Smooth muscle cell (in vitro differentiated cells): Measurements from ENCODE around the gene MPP2. TPM values are rescaled to one million over a fixed set of nuclear protein-coding genes. Genes with fewer than 3 reads are reported as not detected.
A peak's percentile ranks its signal among the peaks of the same experiment; 100 is the strongest.

ENCODE experiments used
- DNase-seq: peaks from one replicate; lab custom pipeline; 2025; ENCODE audit not compliant: unreplicated experiment; lab: John Stamatoyannopoulos, UW
- H2AFZ ChIP-seq: fragments of 200-600 bp; sonication (generic); 2 replicates; pipeline ENCODE4 v1.6.0; 2016; ENCODE audit warnings: antibody characterized with exemption, low read depth, mild to moderate bottlenecking
- H3F3A ChIP-seq: fragments of 200-600 bp; sonication (generic); 2 replicates; pipeline ENCODE4 v1.6.0; 2017; ENCODE audit warnings: antibody characterized with exemption, low read depth
- H3K27ac ChIP-seq: fragments of 200-600 bp; sonication (generic); 2 replicates; pipeline ENCODE4 v1.5.1; 2016; ENCODE audit warnings: low read depth, mild to moderate bottlenecking
- H3K27me3 ChIP-seq: fragments of 200-600 bp; sonication (generic); 2 replicates; pipeline ENCODE4 v1.6.1; 2016; ENCODE audit warnings: low read depth, mild to moderate bottlenecking
- H3K36me3 ChIP-seq: fragments of 200-600 bp; sonication (generic); 2 replicates; pipeline ENCODE4 v1.5.1; 2016; ENCODE audit warnings: low read depth
- H3K4me1 ChIP-seq: fragments of 200-600 bp; sonication (generic); 2 replicates; pipeline ENCODE4 v1.5.1; 2016; ENCODE audit warnings: low read depth
- H3K4me2 ChIP-seq: fragments of 200-600 bp; sonication (generic); 2 replicates; pipeline ENCODE4 v1.6.0; 2016; ENCODE audit warnings: mild to moderate bottlenecking
- H3K4me3 ChIP-seq: fragments of 200-600 bp; sonication (generic); 2 replicates; pipeline ENCODE4 v1.5.1; 2016; ENCODE audit warnings: mild to moderate bottlenecking
- H3K79me2 ChIP-seq: fragments of 200-600 bp; sonication (generic); 2 replicates; pipeline ENCODE4 v1.6.0; 2016; ENCODE audit warnings: low read depth, mild to moderate bottlenecking
- H3K9ac ChIP-seq: fragments of 200-600 bp; sonication (generic); 2 replicates; pipeline ENCODE4 v1.6.0; 2016; ENCODE audit warnings: low read depth
- H3K9me3 ChIP-seq: fragments of 200-600 bp; sonication (generic); replicated peaks from 2 replicates; pipeline ENCODE4 v1.5.1; 2016; ENCODE audit warnings: low read depth
- H4K20me1 ChIP-seq: fragments of 200-600 bp; sonication (generic); 2 replicates; pipeline ENCODE4 v1.6.0; 2016; ENCODE audit warnings: low read depth
- CTCF ChIP-seq: fragments of 200-600 bp; sonication (generic); IDR thresholded peaks from 2 replicates; pipeline ENCODE4 v1.5.1; 2017; ENCODE audit warnings: borderline replicate concordance, mild to moderate bottlenecking, antibody characterized with exemption; ENCODE audit not compliant: insufficient read depth, poor library complexity, severe bottlenecking
- WGBS: methylation state at CpG from one replicate; pipeline ENCODE4 v1.1.7; 2016; ENCODE audit warnings: low lambda C conversion rate; 5-methylcytosine and 5-hydroxymethylcytosine counted together
- polyA plus RNA-seq: library from polyadenylated mRNA; unstranded; fragments of >200 nt; fragmentation: Nextera tagmentation; extraction: Ambion mirVana; gene quantifications from 2 replicates; pipeline ENCODE4 v1.2.1, GENCODE V29; 2016
- total RNA-seq: library from RNA; depleted of rRNA; stranded (reverse); fragments of >200 nt; gene quantifications from 2 replicates; pipeline ENCODE4 v1.2.3, GENCODE V29; 2014

MPP2 gene
- total and polyA plus RNA-seq, 2 experiments from 2014 or later, result 15.4 to 19.4 TPM

- H2AFZ ChIP-seq, result no peak overlapping the region
- H3F3A ChIP-seq, result no peaks in the 10 kb centered on the region
- TF ChIP-seq CTCF, result no peak
- H3K4me1 ChIP-seq, result peaks cover 5% of the 10 kb centered on the region
- H3K27me3 ChIP-seq, result peaks cover 63% of the 10 kb centered on the region
- H3K4me3 ChIP-seq, result peak overlapping the region; percentile 23
- H3K4me2 ChIP-seq, result peak overlapping the region; percentile 58
- no peak for DNase-seq
- WGBS, result 9% methylated on average over 80 of the region's 82 CpGs
- no peaks in the 10 kb centered on the region for H4K20me1 ChIP-seq
- no peak overlapping the region for H3K27ac ChIP-seq
- H3K9ac ChIP-seq, result no peak overlapping the region
- no peaks in the 10 kb centered on the region for H3K79me2 ChIP-seq
- no peaks in the 10 kb centered on the region for H3K36me3 ChIP-seq
- H3K9me3 ChIP-seq, result no peaks in the 10 kb centered on the region
Observed at GRCh38 chr17:43952724-43953666, 45.7 kb upstream of the MPP2 start.

GRCh38 chr17:43952351-43952723, 45.0 kb upstream of the MPP2 start:
- no peaks in the 10 kb centered on the region for H3F3A ChIP-seq
- peak; percentile 10 for DNase-seq
- peak overlapping the region; percentile 58 for H3K4me2 ChIP-seq
- no peak overlapping the region for H2AFZ ChIP-seq
- no peak overlapping the region for H3K27ac ChIP-seq
- H3K9ac ChIP-seq, result no peak overlapping the region
- peak overlapping the region; percentile 23 for H3K4me3 ChIP-seq
- peaks cover 5% of the 10 kb centered on the region for H3K4me1 ChIP-seq
- no peaks in the 10 kb centered on the region for H3K36me3 ChIP-seq
- 10% methylated on average over 15 of the region's 19 CpGs for WGBS
- H3K9me3 ChIP-seq, result no peaks in the 10 kb centered on the region
- H3K27me3 ChIP-seq, result peaks cover 63% of the 10 kb centered on the region
- H4K20me1 ChIP-seq, result no peaks in the 10 kb centered on the region
- TF ChIP-seq CTCF, result no peak
- H3K79me2 ChIP-seq, result no peaks in the 10 kb centered on the region

GRCh38 chr17:43951750-43952149, 44.4 kb upstream of the MPP2 start:
- no peaks in the 10 kb centered on the region for H3K79me2 ChIP-seq
- no peaks in the 10 kb centered on the region for H4K20me1 ChIP-seq
- H3K27ac ChIP-seq, result no peak overlapping the region
- H3K4me2 ChIP-seq, result no peak overlapping the region
- H3K9ac ChIP-seq, result no peak overlapping the region
- H3K4me1 ChIP-seq, result peaks cover 5% of the 10 kb centered on the region
- peaks cover 63% of the 10 kb centered on the region for H3K27me3 ChIP-seq
- TF ChIP-seq CTCF, result no peak
- H3F3A ChIP-seq, result no peaks in the 10 kb centered on the region
- WGBS, result 61% methylated on average over 4 of the region's 4 CpGs
- DNase-seq, result no peak
- H3K9me3 ChIP-seq, result no peaks in the 10 kb centered on the region
- no peak overlapping the region for H2AFZ ChIP-seq
- H3K36me3 ChIP-seq, result no peaks in the 10 kb centered on the region
- H3K4me3 ChIP-seq, result no peak overlapping the region

- no peak overlapping the region for H3K9ac ChIP-seq
- H3F3A ChIP-seq, result no peaks in the 10 kb centered on the region
- no peak overlapping the region for H3K4me3 ChIP-seq
- no peak for DNase-seq
- H3K4me2 ChIP-seq, result no peak overlapping the region
- no peaks in the 10 kb centered on the region for H3K9me3 ChIP-seq
- no peaks in the 10 kb centered on the region for H3K79me2 ChIP-seq
- H3K4me1 ChIP-seq, result peaks cover 5% of the 10 kb centered on the region
- no peak overlapping the region for H3K27ac ChIP-seq
- TF ChIP-seq CTCF, result no peak
- H2AFZ ChIP-seq, result no peak overlapping the region
- no peaks in the 10 kb centered on the region for H4K20me1 ChIP-seq
- peaks cover 60% of the 10 kb centered on the region for H3K27me3 ChIP-seq
- 88% methylated on average over 2 of the region's 2 CpGs for WGBS
- no peaks in the 10 kb centered on the region for H3K36me3 ChIP-seq
Observed at GRCh38 chr17:43950554-43950953, 43.2 kb upstream of the MPP2 start.
